Loucy (cell line): ENCODE results near the gene UBE2Q2.
"Not testable (repeated sequence)": the region's sequence is repeated elsewhere in the genome, so short reads cannot be mapped to it uniquely, and the experiment has no call there.

Source experiments
- H2AFZ ChIP-seq: fragments of 200-600 bp; sonication (generic); 2 replicates; pipeline ENCODE4 v1.6.0; 2016; ENCODE audit warnings: antibody characterized with exemption, mild to moderate bottlenecking, low read length, moderate library complexity
- H3F3A ChIP-seq: fragments of 200-600 bp; 2 replicates; pipeline ENCODE4 v1.6.0; 2016; ENCODE audit warnings: antibody characterized with exemption, low read depth, mild to moderate bottlenecking
- H3K27me3 ChIP-seq: fragments of 200-600 bp; sonication (generic); 2 replicates; pipeline ENCODE4 v1.6.1; 2014; ENCODE audit warnings: low read length, mild to moderate bottlenecking; ENCODE audit not compliant: insufficient read depth, poor library complexity, severe bottlenecking
- H3K36me3 ChIP-seq: fragments of 200-600 bp; sonication (generic); 2 replicates; pipeline ENCODE4 v1.6.1; 2016; ENCODE audit warnings: low read length; ENCODE audit not compliant: insufficient read depth
- H3K4me1 ChIP-seq: fragments of 200-600 bp; sonication (generic); 2 replicates; pipeline ENCODE4 v1.5.1; 2014; ENCODE audit warnings: low read length, mild to moderate bottlenecking; ENCODE audit not compliant: insufficient read depth, poor library complexity, severe bottlenecking
- H3K4me2 ChIP-seq: fragments of 200-600 bp; sonication (generic); 2 replicates; pipeline ENCODE4 v1.6.0; 2014; ENCODE audit warnings: antibody characterized with exemption, low read length, low read depth, mild to moderate bottlenecking; ENCODE audit not compliant: poor library complexity, severe bottlenecking
- H3K4me3 ChIP-seq: fragments of 200-600 bp; sonication (generic); 2 replicates; pipeline ENCODE4 v1.5.1; 2014; ENCODE audit warnings: low read length, mild to moderate bottlenecking, mixed read lengths; ENCODE audit not compliant: poor library complexity, severe bottlenecking
- H3K79me2 ChIP-seq: fragments of 200-600 bp; sonication (generic); 2 replicates; pipeline ENCODE4 v1.6.1; 2014; ENCODE audit warnings: low read length; ENCODE audit not compliant: insufficient read depth
- H3K9ac ChIP-seq: fragments of 200-600 bp; sonication (generic); 2 replicates; pipeline ENCODE4 v1.6.0; 2014; ENCODE audit warnings: mild to moderate bottlenecking, low read depth, low read length, moderate library complexity; ENCODE audit not compliant: poor library complexity, severe bottlenecking
- H3K9me2 ChIP-seq: fragments of 200-600 bp; sonication (generic); replicated peaks from 2 replicates; pipeline ENCODE4 v1.6.1; 2016; ENCODE audit warnings: low read depth, low read length, mixed read lengths
- H3K9me3 ChIP-seq: fragments of 200-600 bp; sonication (generic); 2 replicates; pipeline ENCODE4 v1.6.1; 2014; ENCODE audit warnings: mild to moderate bottlenecking, antibody characterized with exemption, low read length, low read depth; ENCODE audit not compliant: insufficient read depth
- H4K20me1 ChIP-seq: fragments of 200-600 bp; sonication (generic); 2 replicates; pipeline ENCODE4 v1.6.0; 2014; ENCODE audit warnings: antibody characterized with exemption, low read length, mild to moderate bottlenecking; ENCODE audit not compliant: insufficient read depth, poor library complexity, severe bottlenecking
- CTCF ChIP-seq: fragments of 200-600 bp; sonication (generic); conservative IDR thresholded peaks from 2 replicates; pipeline ENCODE4 v1.5.1; 2014; ENCODE audit warnings: mild to moderate bottlenecking, antibody characterized with exemption, low read length
- EZH2phosphoT487 ChIP-seq: fragments of 200-600 bp; IDR thresholded peaks from 2 replicates; pipeline ENCODE4 v1.6.1; 2018; ENCODE audit warnings: antibody characterized with exemption, mild to moderate bottlenecking, moderate library complexity, borderline replicate concordance

UBE2Q2 gene

GRCh38 chr15:75864213-75865059, 21.2 kb downstream of the UBE2Q2 start:
- H3K9me3 ChIP-seq = no peaks in the 10 kb centered on the region
- H3K4me3 ChIP-seq = peak overlapping the region; percentile 16
- no peaks in the 10 kb centered on the region for H3F3A ChIP-seq
- peak overlapping the region; percentile 50 for H3K4me2 ChIP-seq
- H4K20me1 ChIP-seq = peaks cover 55% of the 10 kb centered on the region
- peaks cover 17% of the 10 kb centered on the region for H3K4me1 ChIP-seq
- no peak for TF ChIP-seq CTCF
- TF ChIP-seq EZH2phosphoT487 = no peak
- H2AFZ ChIP-seq = no peak overlapping the region
- H3K27me3 ChIP-seq = no peaks in the 10 kb centered on the region
- peaks cover 88% of the 10 kb centered on the region for H3K79me2 ChIP-seq
- H3K9me2 ChIP-seq = no peaks in the 10 kb centered on the region
- H3K9ac ChIP-seq = peak overlapping the region; percentile 35
- H3K36me3 ChIP-seq = peaks cover 76% of the 10 kb centered on the region

- not testable (repeated sequence) for H3K9ac ChIP-seq, H3K9me3 ChIP-seq, H3K9me2 ChIP-seq, H3F3A ChIP-seq, H3K27me3 ChIP-seq, H3K4me3 ChIP-seq, H2AFZ ChIP-seq, H3K4me2 ChIP-seq
- H3K36me3 ChIP-seq = peaks cover 75% of the 10 kb centered on the region
- peaks cover 42% of the 10 kb centered on the region for H4K20me1 ChIP-seq
- peaks cover 17% of the 10 kb centered on the region for H3K4me1 ChIP-seq
- peaks cover 82% of the 10 kb centered on the region for H3K79me2 ChIP-seq
Measured at GRCh38 chr15:75866045-75866444, 22.8 kb downstream of the UBE2Q2 start.

DNA sequence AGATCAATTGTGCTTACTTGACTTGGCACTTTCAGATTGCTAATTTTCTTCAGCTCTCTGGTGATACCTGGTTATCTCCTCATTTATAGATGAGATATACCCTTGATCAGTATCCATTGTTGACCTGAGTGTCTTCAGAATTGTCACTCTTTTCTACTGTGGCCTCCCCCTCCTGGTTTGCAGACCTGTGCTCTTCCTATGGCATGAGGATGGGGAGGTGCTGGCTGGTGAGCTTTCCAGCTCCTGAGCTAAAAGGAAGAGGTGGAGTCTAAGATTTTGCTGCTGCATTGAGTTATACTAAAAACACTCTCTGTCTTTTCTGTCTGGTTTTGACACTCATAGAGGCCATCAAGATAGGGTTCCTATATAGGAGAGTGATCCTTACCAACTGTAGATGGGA, 23.7 kb downstream of the UBE2Q2 start:
- Histone ChIP-seq H3F3A (no peaks in the 10 kb centered on the region), H3K27me3 (no peaks in the 10 kb centered on the region), H3K9me3 (no peaks in the 10 kb centered on the region), H3K4me3 (no peak overlapping the region), H3K9ac (no peak overlapping the region), H3K4me1 (peaks cover 17% of the 10 kb centered on the region), H3K79me2 (peaks cover 75% of the 10 kb centered on the region), H3K36me3 (peaks cover 72% of the 10 kb centered on the region), H3K9me2 (no peaks in the 10 kb centered on the region), H3K4me2 (peak overlapping the region; percentile 3), H2AFZ (no peak overlapping the region), H4K20me1 (peaks cover 39% of the 10 kb centered on the region)
- no peak for TF ChIP-seq EZH2phosphoT487
- TF ChIP-seq CTCF = no peak

GRCh38 chr15:75867449-75867848, 24.2 kb downstream of the UBE2Q2 start:
- H3K27me3 ChIP-seq = no peaks in the 10 kb centered on the region
- H3K9me3 ChIP-seq = no peaks in the 10 kb centered on the region
- peaks cover 39% of the 10 kb centered on the region for H4K20me1 ChIP-seq
- H3K9ac ChIP-seq = no peak overlapping the region
- peaks cover 69% of the 10 kb centered on the region for H3K79me2 ChIP-seq
- H3F3A ChIP-seq = no peaks in the 10 kb centered on the region
- no peaks in the 10 kb centered on the region for H3K9me2 ChIP-seq
- H3K4me1 ChIP-seq = peaks cover 17% of the 10 kb centered on the region
- TF ChIP-seq CTCF = no peak
- no peak for TF ChIP-seq EZH2phosphoT487
- H3K4me3 ChIP-seq = no peak overlapping the region
- peaks cover 72% of the 10 kb centered on the region for H3K36me3 ChIP-seq
- H2AFZ ChIP-seq = no peak overlapping the region
- H3K4me2 ChIP-seq = no peak overlapping the region
